Measurements from ENCODE around the gene MYCL. TPM values are rescaled to one million over a fixed set of nuclear protein-coding genes. Genes with fewer than 3 reads are reported as not detected.
A peak's percentile ranks its signal among the peaks of the same experiment; 100 is the strongest.

Gene MYCL
- total RNA-seq, 3 donors from 2014 or later, result 0.08 to 0.38 (median 0.18) TPM

GRCh38 chr1:39902460-39902807 is 717 bp upstream of the MYCL start:
- H3K4me1 Mint-ChIP-seq (ENCODE audit: low read depth), result peaks cover 7% of the 10 kb centered on the region
- no peak for DNase-seq
- H3K27me3 Mint-ChIP-seq (ENCODE audit: low read depth), result peaks cover 57% of the 10 kb centered on the region
- no peaks in the 10 kb centered on the region for H3K36me3 Mint-ChIP-seq (ENCODE audit: insufficient read depth)
- peak; percentile 1 to 3 for ATAC-seq
- no peaks in the 10 kb centered on the region for H3K9me3 Mint-ChIP-seq
- peak overlapping the region; percentile 71 for H3K4me3 Mint-ChIP-seq

GRCh38 chr1:39901464-39901713 is 328 bp downstream of the MYCL start:
- no peak overlapping the region for H3K4me3 Mint-ChIP-seq
- no peaks in the 10 kb centered on the region for H3K36me3 Mint-ChIP-seq (ENCODE audit: insufficient read depth)
- peaks cover 7% of the 10 kb centered on the region for H3K4me1 Mint-ChIP-seq (ENCODE audit: low read depth)
- no peak for DNase-seq
- peak in 1 of 2 donors; percentile 45 for ATAC-seq
- no peaks in the 10 kb centered on the region for H3K9me3 Mint-ChIP-seq
- peaks cover 62% of the 10 kb centered on the region for H3K27me3 Mint-ChIP-seq (ENCODE audit: low read depth)

GRCh38 chr1:39900662-39901463 is 854 bp downstream of the MYCL start:
- ATAC-seq, result peak; percentile 14 to 15

GRCh38 chr1:39899611-39900538 is 1.8 kb downstream of the MYCL start:
- Mint-ChIP-seq H3K9me3 (no peaks in the 10 kb centered on the region), H3K36me3 (ENCODE audit: insufficient read depth) (no peaks in the 10 kb centered on the region), H3K4me3 (peak overlapping the region; percentile 62), H3K4me1 (ENCODE audit: low read depth) (peaks cover 7% of the 10 kb centered on the region), H3K27me3 (ENCODE audit: low read depth) (peaks cover 60% of the 10 kb centered on the region)
- no peak for ATAC-seq
- DNase-seq, result no peak

More at GRCh38 chr1:39900662-39901463, 854 bp downstream of the MYCL start:
- H3K27me3 Mint-ChIP-seq (ENCODE audit: low read depth), result peaks cover 60% of the 10 kb centered on the region
- peaks cover 7% of the 10 kb centered on the region for H3K4me1 Mint-ChIP-seq (ENCODE audit: low read depth)
- H3K4me3 Mint-ChIP-seq, result peak overlapping the region; percentile 67
- DNase-seq, result no peak
- no peaks in the 10 kb centered on the region for H3K36me3 Mint-ChIP-seq (ENCODE audit: insufficient read depth)
- H3K9me3 Mint-ChIP-seq, result no peaks in the 10 kb centered on the region

GRCh38 chr1:39898648-39899603 is 2.8 kb downstream of the MYCL start:
- Mint-ChIP-seq H3K9me3 (no peaks in the 10 kb centered on the region), H3K27me3 (ENCODE audit: low read depth) (peaks cover 59% of the 10 kb centered on the region), H3K36me3 (ENCODE audit: insufficient read depth) (no peaks in the 10 kb centered on the region), H3K4me3 (no peak overlapping the region), H3K4me1 (ENCODE audit: low read depth) (peaks cover 7% of the 10 kb centered on the region)
- ATAC-seq, result no peak
- no peak for DNase-seq

DNA sequence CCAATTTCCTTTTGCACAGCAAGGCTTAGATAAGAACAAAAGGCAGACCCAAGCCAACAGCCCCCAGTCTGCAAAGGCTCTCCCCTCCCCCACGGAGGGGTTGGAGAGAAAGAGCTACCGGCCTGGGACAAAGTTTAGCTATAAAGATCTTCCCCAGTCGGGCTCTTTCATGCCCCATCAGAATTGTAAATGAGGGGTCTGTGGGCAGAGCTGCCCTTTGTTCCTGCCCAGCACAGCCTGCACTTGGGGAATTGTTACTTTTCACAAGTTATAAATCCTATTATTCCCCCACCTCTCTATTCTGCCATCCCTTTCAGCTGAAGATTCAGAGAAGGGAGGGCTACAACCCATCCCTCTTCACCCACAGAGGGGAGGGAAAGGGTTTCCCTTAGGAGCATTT is 3.5 kb downstream of the MYCL start:
- Mint-ChIP-seq H3K36me3 (ENCODE audit: insufficient read depth) (no peaks in the 10 kb centered on the region), H3K27me3 (ENCODE audit: low read depth) (peaks cover 56% of the 10 kb centered on the region), H3K4me3 (no peak overlapping the region), H3K4me1 (ENCODE audit: low read depth) (peaks cover 7% of the 10 kb centered on the region), H3K9me3 (no peaks in the 10 kb centered on the region)
- ATAC-seq (no peak), DNase-seq (no peak)

DNA sequence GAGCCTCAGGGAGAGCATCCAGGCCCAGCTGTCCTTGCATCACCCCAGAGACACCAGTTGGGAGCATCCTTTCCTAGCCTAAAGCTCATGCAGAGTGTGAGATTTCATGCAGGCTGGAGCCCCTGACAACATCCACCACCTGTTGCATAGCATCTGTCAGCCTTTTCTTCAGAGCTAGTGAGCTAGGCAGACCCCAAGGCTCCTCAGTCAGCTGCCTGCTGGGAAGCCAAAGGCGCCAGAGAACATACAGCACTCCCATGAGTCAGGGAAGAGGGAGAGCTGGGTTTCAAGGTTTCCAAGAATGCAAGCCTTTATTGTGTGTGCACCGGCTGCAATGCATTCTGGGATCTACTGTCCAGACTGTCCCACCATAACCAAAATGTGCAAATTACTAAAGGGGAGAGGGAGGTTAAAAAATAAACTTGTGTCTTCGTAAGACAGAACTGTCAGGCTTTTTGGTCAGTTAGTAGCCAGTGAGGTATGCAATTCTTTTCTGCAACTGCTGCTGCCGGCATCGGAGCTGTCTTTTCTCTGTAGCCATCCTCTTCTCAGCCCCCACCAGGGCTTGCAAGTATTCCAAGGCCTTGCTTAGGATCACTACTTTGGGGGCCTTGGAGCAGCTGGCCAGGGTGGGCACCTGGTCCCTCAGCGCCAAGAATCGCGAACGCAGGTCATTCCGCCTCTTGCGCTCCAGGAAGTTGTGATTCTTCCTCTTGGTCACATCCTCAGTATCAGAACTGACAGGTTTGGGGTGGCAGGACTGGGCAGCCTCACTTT is 4.6 kb downstream of the MYCL start:
- DNase-seq, result no peak
- peaks cover 55% of the 10 kb centered on the region for H3K27me3 Mint-ChIP-seq (ENCODE audit: low read depth)
- no peak for ATAC-seq
- H3K36me3 Mint-ChIP-seq (ENCODE audit: insufficient read depth), result no peaks in the 10 kb centered on the region
- H3K4me3 Mint-ChIP-seq, result no peak overlapping the region
- H3K4me1 Mint-ChIP-seq (ENCODE audit: low read depth), result peaks cover 3% of the 10 kb centered on the region
- H3K9me3 Mint-ChIP-seq, result no peaks in the 10 kb centered on the region

GRCh38 chr1:39895731-39896480 is 5.8 kb downstream of the MYCL start:
- Mint-ChIP-seq H3K27me3 (ENCODE audit: low read depth) (peaks cover 63% of the 10 kb centered on the region), H3K36me3 (ENCODE audit: insufficient read depth) (no peaks in the 10 kb centered on the region), H3K9me3 (no peaks in the 10 kb centered on the region)

DNA sequence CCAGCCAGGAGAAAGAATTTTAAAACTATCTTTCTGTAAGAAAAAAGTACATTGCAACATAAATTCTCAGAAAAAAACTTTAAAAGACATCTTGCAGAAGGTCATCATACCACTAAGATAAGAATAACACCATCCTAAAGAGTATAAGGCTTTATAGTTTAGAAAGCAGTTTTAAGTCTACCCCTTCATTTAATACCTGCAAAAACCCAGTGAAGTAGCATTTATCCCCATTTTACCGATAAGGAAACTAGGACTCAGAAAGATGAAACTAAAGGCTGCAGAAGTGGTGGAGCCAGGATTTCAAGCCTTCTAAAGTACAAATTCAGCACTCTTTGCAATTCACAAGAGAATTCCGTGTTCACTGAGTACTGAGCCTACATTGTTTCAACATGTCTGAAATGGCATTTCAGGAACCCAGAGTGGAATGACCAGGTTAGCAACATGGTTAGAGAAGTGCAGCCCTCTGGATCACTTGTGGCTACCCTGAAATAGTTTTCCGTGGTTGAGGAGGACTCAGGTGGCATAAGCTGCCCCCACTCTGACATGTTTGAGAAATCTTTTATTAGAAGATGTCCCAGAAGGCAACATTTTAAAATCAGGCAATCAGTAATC is 6.7 kb downstream of the MYCL start:
- DNase-seq (no peak), ATAC-seq (no peak)
- no peaks in the 10 kb centered on the region for H3K4me1 Mint-ChIP-seq (ENCODE audit: low read depth)
- H3K9me3 Mint-ChIP-seq, result no peaks in the 10 kb centered on the region
- H3K27me3 Mint-ChIP-seq (ENCODE audit: low read depth), result peaks cover 62% of the 10 kb centered on the region
- H3K4me3 Mint-ChIP-seq, result no peak overlapping the region
- no peaks in the 10 kb centered on the region for H3K36me3 Mint-ChIP-seq (ENCODE audit: insufficient read depth)

More at GRCh38 chr1:39895731-39896480, 5.8 kb downstream of the MYCL start:
- H3K4me3 Mint-ChIP-seq, result no peak overlapping the region
- DNase-seq (no peak), ATAC-seq (no peak)
- H3K4me1 Mint-ChIP-seq (ENCODE audit: low read depth), result peaks cover 3% of the 10 kb centered on the region

GRCh38 chr1:39892601-39893595 is 8.8 kb downstream of the MYCL start:
- H3K9me3 Mint-ChIP-seq, result no peaks in the 10 kb centered on the region
- no peaks in the 10 kb centered on the region for H3K36me3 Mint-ChIP-seq (ENCODE audit: insufficient read depth)
- H3K4me1 Mint-ChIP-seq (ENCODE audit: low read depth), result no peaks in the 10 kb centered on the region
- ATAC-seq (no peak), DNase-seq (no peak)
- no peak overlapping the region for H3K4me3 Mint-ChIP-seq
- peaks cover 47% of the 10 kb centered on the region for H3K27me3 Mint-ChIP-seq (ENCODE audit: low read depth)

- no peak overlapping the region for H3K4me3 Mint-ChIP-seq
- H3K4me1 Mint-ChIP-seq (ENCODE audit: low read depth), result no peaks in the 10 kb centered on the region
- ATAC-seq (no peak), DNase-seq (no peak)
- peaks cover 32% of the 10 kb centered on the region for H3K27me3 Mint-ChIP-seq (ENCODE audit: low read depth)
- no peaks in the 10 kb centered on the region for H3K36me3 Mint-ChIP-seq (ENCODE audit: insufficient read depth)
- no peaks in the 10 kb centered on the region for H3K9me3 Mint-ChIP-seq
Measured at GRCh38 chr1:39890880-39891279, 10.8 kb downstream of the MYCL start.

DNA sequence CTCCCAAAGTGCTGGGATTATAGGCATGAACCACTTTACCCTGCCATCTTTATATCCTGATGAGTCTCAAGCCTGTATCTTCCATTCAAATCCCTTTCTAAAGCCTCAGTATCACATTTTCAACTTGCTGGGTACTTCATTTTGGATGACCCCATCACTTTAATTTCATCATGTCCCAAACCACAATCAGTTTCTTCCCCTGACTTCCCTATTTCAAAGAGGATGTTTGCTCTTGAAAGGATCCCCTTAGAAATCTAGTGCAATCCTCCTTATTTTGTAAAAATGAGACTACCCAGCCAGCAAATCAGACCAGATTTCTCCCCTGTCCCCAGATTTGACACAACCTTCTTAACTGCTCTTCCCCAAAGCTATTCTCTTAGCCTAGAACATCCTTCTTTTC is 11.4 kb downstream of the MYCL start:
- Mint-ChIP-seq H3K4me1 (ENCODE audit: low read depth) (no peaks in the 10 kb centered on the region), H3K4me3 (no peak overlapping the region), H3K9me3 (no peaks in the 10 kb centered on the region), H3K36me3 (ENCODE audit: insufficient read depth) (no peaks in the 10 kb centered on the region), H3K27me3 (ENCODE audit: low read depth) (peaks cover 29% of the 10 kb centered on the region)
- ATAC-seq (no peak), DNase-seq (no peak)
